Activated naive CD4-positive, alpha-beta T cell treated with anti-CD3 and anti-CD28 coated beads, Interleukin-2, amount 10 ng/mL, durations not matched to agents 5 hours and 36 hours (primary cell): Measurements from ENCODE around the gene F11R. TPM values are rescaled to one million over a fixed set of nuclear protein-coding genes. Genes with fewer than 3 reads are reported as not detected.

Experiments
- total RNA-seq, 2 experiments: library from RNA; stranded (reverse); gene quantifications; one replicate each; pipeline ENCODE4 v1.2.3, GENCODE V29; 2021

Gene F11R
- 10 to 100 TPM; 16.2 to 20.7 TPM for total RNA-seq

DNA sequence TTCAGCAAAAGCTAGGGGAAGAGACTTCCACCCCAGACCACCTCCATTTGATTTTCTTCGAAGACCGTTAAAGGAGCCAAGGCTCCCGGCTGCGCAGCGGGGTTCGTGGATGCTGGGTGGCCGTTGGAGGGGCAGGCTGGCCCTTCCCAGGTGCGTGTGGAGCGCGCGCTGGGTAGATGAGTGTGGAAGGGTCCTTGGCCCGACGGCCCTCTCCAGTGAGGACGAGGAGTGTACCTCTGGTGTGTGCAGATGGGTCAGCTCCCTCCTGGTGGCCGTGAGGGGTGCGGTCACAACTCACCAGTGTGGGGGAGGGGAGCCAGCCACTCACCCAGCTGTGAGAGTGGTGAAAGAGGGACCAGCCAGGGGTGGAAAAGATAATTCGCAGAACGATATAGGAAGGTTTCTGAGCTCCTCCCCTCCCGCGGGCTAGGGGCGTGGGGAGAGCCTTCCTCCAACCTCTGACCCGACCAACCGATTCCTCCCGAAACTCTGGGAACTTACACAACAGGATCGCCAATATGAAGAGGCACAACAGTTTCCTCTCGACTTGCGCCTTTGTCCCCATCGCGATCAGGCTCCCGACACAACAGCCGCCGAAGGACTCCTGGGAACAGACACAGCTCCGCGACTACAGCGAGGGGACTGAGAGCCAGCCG lies at the start of gene F11R:
F11R (minus strand) TSS at position 644 of the 656 bp plus-strand sequence; CDS start at position 565, 79 bp downstream.

DNA sequence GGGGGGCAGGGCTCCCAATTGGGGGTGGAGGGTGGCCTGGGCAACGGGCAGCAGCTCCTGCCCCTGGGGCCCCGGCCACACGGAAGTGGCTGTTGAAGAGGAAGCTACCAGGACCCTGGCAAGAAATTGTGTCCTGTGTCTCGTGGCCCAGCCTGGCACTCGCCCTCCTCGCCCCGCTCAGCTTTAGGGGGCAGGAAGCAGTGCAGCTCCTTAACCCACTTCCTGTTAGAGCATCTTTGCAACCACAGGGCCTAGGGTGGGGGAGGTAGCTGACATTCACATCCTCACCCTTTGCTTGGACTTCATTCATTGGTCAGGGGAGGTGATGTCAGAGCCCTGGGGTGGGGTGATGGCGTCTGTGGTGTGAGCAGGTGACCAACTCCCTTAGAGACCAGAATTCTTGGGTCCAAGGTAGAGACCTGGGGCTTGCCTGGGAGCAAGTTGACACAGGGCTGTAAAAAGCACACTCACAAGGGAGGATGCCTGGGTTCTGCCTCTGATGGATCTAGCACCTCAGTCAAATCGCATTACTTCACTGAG lies 48.8 kb upstream of the F11R start, which contains the start of gene ARHGAP30:
ARHGAP30 (minus strand) TSS at position 161 of the 540 bp plus-strand sequence. CDS start 267 bp downstream, outside the sequence.

GRCh38 chr1:161045736-161046604 lies 25.0 kb upstream of the F11R start, which contains the start of gene USF1:
TSS of gene USF1 (minus strand) at chr1:161045977. CDS start at chr1:161043275, 2,702 bp downstream.

DNA sequence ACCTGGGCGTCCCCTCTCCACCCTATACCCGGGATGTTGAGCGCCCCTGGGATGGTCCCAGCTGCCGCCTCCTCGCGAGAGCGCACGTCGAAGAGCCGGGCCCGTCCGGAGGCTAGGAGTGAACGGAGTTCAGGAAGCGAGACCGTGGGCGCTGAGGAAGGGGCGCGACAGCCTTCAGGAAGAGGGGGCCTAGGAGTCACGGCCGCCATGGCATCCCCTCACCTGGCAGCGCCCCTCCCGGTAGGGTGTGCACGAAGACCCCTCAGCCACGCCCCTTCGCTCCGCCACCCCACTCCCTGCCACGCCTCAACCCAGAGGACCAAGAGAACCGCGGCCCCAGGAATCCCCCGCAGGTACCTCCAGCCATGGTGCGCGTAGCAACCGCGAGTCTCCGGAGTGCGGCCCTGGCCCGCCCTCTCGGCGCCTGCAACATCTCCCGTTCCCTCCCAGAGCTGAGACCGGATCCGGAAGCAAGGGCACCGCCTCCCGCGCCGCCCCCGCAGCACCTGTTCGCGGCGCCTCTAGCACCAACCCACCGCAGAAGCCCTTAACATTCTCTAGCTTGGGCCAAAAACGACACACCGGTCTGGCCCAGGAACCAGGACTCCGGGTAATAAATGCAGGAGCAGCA lies 17.7 kb upstream of the F11R start, which contains the start of gene TSTD1:
TSTD1 (minus strand) TSS at position 442 of the 631 bp plus-strand sequence; CDS start at position 367, 75 bp downstream.

DNA sequence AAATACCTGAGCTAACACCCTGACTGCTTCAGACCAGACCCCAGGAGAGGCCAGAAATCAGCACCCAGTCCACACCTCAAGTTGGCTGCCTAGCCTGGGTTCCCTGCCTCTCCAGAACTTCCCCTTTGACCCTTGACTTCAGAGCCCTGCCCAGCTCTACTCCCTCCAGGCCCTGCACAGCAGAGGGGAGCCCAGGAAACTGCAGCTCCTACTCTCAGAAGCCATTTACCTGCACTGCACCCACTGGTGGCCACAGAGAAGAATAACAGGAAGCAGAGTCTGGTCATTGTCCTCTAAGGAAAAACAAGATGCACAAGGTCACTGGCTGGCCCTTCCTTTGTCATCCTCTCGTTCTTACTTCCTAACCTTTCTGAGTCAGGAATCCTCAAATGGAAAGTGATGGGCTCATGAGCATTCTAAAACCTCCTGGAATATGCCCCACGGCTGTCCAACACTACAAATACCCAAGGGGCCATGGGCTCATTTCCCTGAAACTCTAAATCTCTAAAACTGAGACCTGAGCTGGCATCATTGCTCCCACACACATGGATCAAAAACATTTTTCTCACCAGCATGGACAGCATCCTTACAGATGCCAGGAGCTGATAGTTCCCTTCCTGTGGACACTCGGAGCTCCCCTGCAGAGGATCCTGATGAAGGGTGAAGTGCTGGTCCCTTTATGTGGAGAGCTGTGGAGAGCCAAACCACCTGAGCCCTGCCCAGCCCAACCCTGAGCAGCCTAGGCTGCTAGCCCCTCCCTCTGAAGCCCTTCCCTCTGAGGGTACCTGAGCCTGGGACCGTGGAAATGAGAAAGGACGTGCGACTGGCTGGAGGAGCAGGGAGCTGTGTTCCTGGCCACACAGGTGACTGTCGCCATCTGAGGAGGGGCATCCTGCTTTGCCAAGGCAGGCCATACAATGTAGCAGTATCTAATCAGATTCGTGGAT lies 66.5 kb downstream of the F11R start, which contains the start of gene ITLN2:
ITLN2 (minus strand) TSS at position 652 of the 947 bp plus-strand sequence; CDS start at position 584, 68 bp downstream.

Other genes with a start within 250 kb of the F11R start
- gene LY9, start 225.0 kb downstream of the F11R start, total RNA-seq = 10 to 100 TPM; 75.9 to 76.3 TPM
- under 1 TPM; 0.40 to 0.55 TPM for gene CD244, start 158.3 kb downstream of the F11R start, total RNA-seq
- not detected for gene ITLN1, start 136.0 kb downstream of the F11R start, total RNA-seq
- gene ITLN2, start 66.3 kb downstream of the F11R start, total RNA-seq = not detected
- gene TSTD1, start 17.8 kb upstream of the F11R start, total RNA-seq = 10 to 100 TPM; 60.7 to 63.0 TPM
- 10 to 100 TPM; 62.5 to 63.9 TPM for gene USF1, start 24.8 kb upstream of the F11R start, total RNA-seq
- gene ARHGAP30, start 48.7 kb upstream of the F11R start, total RNA-seq = 100 to 1,000 TPM; 304 to 324 TPM
- gene NECTIN4, start 68.4 kb upstream of the F11R start, total RNA-seq = not detected
- under 1 TPM; 0.58 to 0.63 TPM for gene KLHDC9, start 77.2 kb upstream of the F11R start, total RNA-seq
- gene PFDN2, start 96.9 kb upstream of the F11R start, total RNA-seq = 10 to 100 TPM; 47.2 to 48.3 TPM
- 10 to 100 TPM; 38.3 to 39.0 TPM for gene NIT1, start 97.0 kb upstream of the F11R start, total RNA-seq
- gene DEDD, start 111.5 kb upstream of the F11R start, total RNA-seq = 10 to 100 TPM; 30.2 to 35.5 TPM
- 100 to 1,000 TPM; 123 to 125 TPM for gene UFC1, start 132.8 kb upstream of the F11R start, total RNA-seq
- gene USP21, start 138.3 kb upstream of the F11R start, total RNA-seq = 10 to 100 TPM; 31.2 to 35.6 TPM
- 10 to 100 TPM; 35.8 to 39.2 TPM for gene PPOX, start 145.3 kb upstream of the F11R start, total RNA-seq
- gene B4GALT3, start 156.4 kb upstream of the F11R start, total RNA-seq = 10 to 100 TPM; 43.6 to 52.2 TPM
- gene ADAMTS4, start 177.9 kb upstream of the F11R start, total RNA-seq = 1 to 10 TPM; 1.8 to 1.9 TPM
- 10 to 100 TPM; 82.5 to 90.4 TPM for gene NDUFS2, start 181.2 kb upstream of the F11R start, total RNA-seq
- gene FCER1G, start 194.1 kb upstream of the F11R start, total RNA-seq = 1 to 10 TPM; 2.7 to 2.9 TPM
- not detected for gene APOA2, start 202.5 kb upstream of the F11R start, total RNA-seq
- 10 to 100 TPM; 19.6 to 20.4 TPM for gene TOMM40L, start 204.9 kb upstream of the F11R start, total RNA-seq
- not detected for gene NR1I3, start 217.1 kb upstream of the F11R start, total RNA-seq
- gene PCP4L1, start 237.6 kb upstream of the F11R start, total RNA-seq = under 1 TPM; 0.26 to 0.71 TPM